ENCODE data around the gene GNPTAB. TPM values are rescaled to one million over a fixed set of nuclear protein-coding genes. Genes with fewer than 3 reads are reported as not detected.

The GNPTAB gene
- total RNA-seq, 1 experiment from 2014 or later: 40.8 TPM

- no peak overlapping the region for H3K27ac ChIP-seq (ENCODE audit: low read length)
- H3K4me1 ChIP-seq (ENCODE audit: control insufficient read depth, insufficient read depth, low read length): no peaks in the 10 kb centered on the region
- H3K36me3 ChIP-seq (ENCODE audit: control insufficient read depth, insufficient read depth, low read length): no peaks in the 10 kb centered on the region
- ChIA-PET POLR2A (no interaction called here), CTCF (no interaction called here)
- no peaks in the 10 kb centered on the region for H3K27me3 ChIP-seq (ENCODE audit: control insufficient read depth, insufficient read depth, low read length)
- in situ Hi-C loops (cut with HindIII; ENCODE audit: low pct_unique_long_range_greater_than_20kb, low sequenced_read_pairs) (no loop called here), intact Hi-C loops (cut with micrococcal nuclease; ENCODE audit: unreplicated experiment) (no loop called here)
- no peak overlapping the region for H3K4me3 ChIP-seq (ENCODE audit: low read depth in 2 of 2, low read length in 2 of 2)
- no peaks in the 10 kb centered on the region for H3K9me3 ChIP-seq (ENCODE audit: control insufficient read depth, insufficient read depth, low read depth, low read length)
- no TSS peak for BruUV-seq (replicated peaks)
- DNase-seq (ENCODE audit: low read depth, low spot score) (no peak), ATAC-seq (no peak)
- no peak for TF ChIP-seq REST (IDR thresholded peaks at IDR 0.05; ENCODE audit: insufficient read depth in 1 of 2, low read depth in 2 of 2, low read length in 1 of 2)
- no peak for TF ChIP-seq SIN3A (IDR thresholded peaks at IDR 0.05; ENCODE audit: borderline replicate concordance, insufficient read depth, low read depth, low read length)
- no peak for TF ChIP-seq CTCF (IDR thresholded peaks at IDR 0.05)
- TF ChIP-seq TCF7L2 (IDR thresholded peaks at IDR 0.05; ENCODE audit: low read depth, low read length): no peak
- no peak for TF ChIP-seq POLR2AphosphoS5 (IDR thresholded peaks at IDR 0.05; ENCODE audit: low read depth, low read length)
Measured at GRCh38 chr12:101740980-101741379, 89.8 kb downstream of the GNPTAB start.

GRCh38 chr12:101740566-101740965, 90.2 kb downstream of the GNPTAB start:
- intact Hi-C loops (cut with micrococcal nuclease; ENCODE audit: unreplicated experiment) (no loop called here), in situ Hi-C loops (cut with HindIII; ENCODE audit: low pct_unique_long_range_greater_than_20kb, low sequenced_read_pairs) (no loop called here)

More at GRCh38 chr12:101740566-101740965, 90.2 kb downstream of the GNPTAB start:
- Histone ChIP-seq H3K27ac (ENCODE audit: low read length) (no peak overlapping the region), H3K4me1 (ENCODE audit: control insufficient read depth, insufficient read depth, low read length) (no peaks in the 10 kb centered on the region), H3K27me3 (ENCODE audit: control insufficient read depth, insufficient read depth, low read length) (no peaks in the 10 kb centered on the region), H3K9me3 (ENCODE audit: control insufficient read depth, insufficient read depth, low read depth, low read length) (no peaks in the 10 kb centered on the region), H3K36me3 (ENCODE audit: control insufficient read depth, insufficient read depth, low read length) (no peaks in the 10 kb centered on the region), H3K4me3 (ENCODE audit: low read depth in 2 of 2, low read length in 2 of 2) (no peak overlapping the region)
- CTCF ChIA-PET: no interaction called here
- POLR2A ChIA-PET: no interaction called here
- TF ChIP-seq CTCF (IDR thresholded peaks at IDR 0.05): no peak
- no peak for TF ChIP-seq SIN3A (IDR thresholded peaks at IDR 0.05; ENCODE audit: borderline replicate concordance, insufficient read depth, low read depth, low read length)
- TF ChIP-seq TCF7L2 (IDR thresholded peaks at IDR 0.05; ENCODE audit: low read depth, low read length): no peak
- TF ChIP-seq REST (IDR thresholded peaks at IDR 0.05; ENCODE audit: insufficient read depth in 1 of 2, low read depth in 2 of 2, low read length in 1 of 2): no peak
- no peak for TF ChIP-seq POLR2AphosphoS5 (IDR thresholded peaks at IDR 0.05; ENCODE audit: low read depth, low read length)
- no TSS peak for BruUV-seq (replicated peaks)
- ATAC-seq (no peak), DNase-seq (ENCODE audit: low read depth, low spot score) (no peak)

Data from Panc1 (cell line).